SU-DHL-6 (cell line): Measurements from ENCODE around the gene SERTAD2.

Experiments used
- EZH2phosphoT487 ChIP-seq: fragments of 200-600 bp; sonication (generic), shearing (Covaris generic); conservative IDR thresholded peaks from 2 replicates; pipeline ENCODE4 v1.6.1; 2018; ENCODE audit warnings: mild to moderate bottlenecking, antibody characterized with exemption, low read length, moderate library complexity, mixed read lengths
- TF ChIP-seq, protein P1 (sequence below): fragments of 200-600 bp; sonication (generic); IDR thresholded peaks from one replicate; pipeline ENCODE4 v1.5.1; 2017; ENCODE audit warnings: antibody characterized with exemption, mild to moderate bottlenecking, low read length, moderate library complexity; ENCODE audit not compliant: insufficient read depth, poor library complexity, severe bottlenecking

DNA sequence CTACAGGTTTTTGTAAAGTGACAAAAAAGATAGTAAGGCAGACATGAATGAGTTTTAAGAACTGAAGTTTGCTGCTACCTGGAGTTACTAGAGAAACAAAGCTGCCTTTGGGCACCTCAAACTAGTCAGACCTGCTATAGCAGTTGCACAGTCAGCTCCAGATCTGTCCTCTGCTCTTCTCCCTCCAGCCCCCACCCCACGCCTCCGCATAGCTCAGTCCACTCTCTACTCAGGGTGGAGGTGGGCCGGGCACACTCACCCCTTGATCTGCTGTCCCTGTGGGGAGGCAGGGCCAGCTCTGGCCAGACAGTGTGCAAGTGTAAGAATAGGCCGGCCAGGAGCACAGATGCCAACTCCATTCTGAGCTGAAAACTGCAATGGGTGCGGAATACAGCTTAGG is 4.1 kb downstream of the SERTAD2 start:
- TF ChIP-seq, protein P1, sequence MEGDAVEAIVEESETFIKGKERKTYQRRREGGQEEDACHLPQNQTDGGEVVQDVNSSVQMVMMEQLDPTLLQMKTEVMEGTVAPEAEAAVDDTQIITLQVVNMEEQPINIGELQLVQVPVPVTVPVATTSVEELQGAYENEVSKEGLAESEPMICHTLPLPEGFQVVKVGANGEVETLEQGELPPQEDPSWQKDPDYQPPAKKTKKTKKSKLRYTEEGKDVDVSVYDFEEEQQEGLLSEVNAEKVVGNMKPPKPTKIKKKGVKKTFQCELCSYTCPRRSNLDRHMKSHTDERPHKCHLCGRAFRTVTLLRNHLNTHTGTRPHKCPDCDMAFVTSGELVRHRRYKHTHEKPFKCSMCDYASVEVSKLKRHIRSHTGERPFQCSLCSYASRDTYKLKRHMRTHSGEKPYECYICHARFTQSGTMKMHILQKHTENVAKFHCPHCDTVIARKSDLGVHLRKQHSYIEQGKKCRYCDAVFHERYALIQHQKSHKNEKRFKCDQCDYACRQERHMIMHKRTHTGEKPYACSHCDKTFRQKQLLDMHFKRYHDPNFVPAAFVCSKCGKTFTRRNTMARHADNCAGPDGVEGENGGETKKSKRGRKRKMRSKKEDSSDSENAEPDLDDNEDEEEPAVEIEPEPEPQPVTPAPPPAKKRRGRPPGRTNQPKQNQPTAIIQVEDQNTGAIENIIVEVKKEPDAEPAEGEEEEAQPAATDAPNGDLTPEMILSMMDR = no peak
- no peak for TF ChIP-seq EZH2phosphoT487
